Hindlimb muscle (tissue), 1 donor: ENCODE results near the gene SATB1. TPM values are rescaled to one million over a fixed set of nuclear protein-coding genes. Genes with fewer than 3 reads are reported as not detected.
"Not testable (repeated sequence)": the region's sequence is repeated elsewhere in the genome, so short reads cannot be mapped to it uniquely, and the experiment has no call there.

Experiments
- DNase-seq: peaks from one replicate; pipeline ENCODE4 v3.0.0-alpha.2; 2013
- polyA plus RNA-seq: library from polyadenylated mRNA; unstranded; fragments of 120-200 nt; gene quantifications from one replicate; pipeline ENCODE4 v1.2.1, GENCODE V29; 2013; ENCODE audit not compliant: insufficient read length

The SATB1 gene
- polyA plus RNA-seq, 1 donor = 44.6 TPM

- DNase-seq = no peak
Observed at GRCh38 chr3:18351069-18351628, 74.0 kb downstream of the SATB1 start.

- no peak for DNase-seq
Observed at GRCh38 chr3:18349197-18349798, 75.8 kb downstream of the SATB1 start.

- no peak for DNase-seq
Observed at GRCh38 chr3:18346097-18346496, 79.0 kb downstream of the SATB1 start.

GRCh38 chr3:18345015-18345367 lies 80.1 kb downstream of the SATB1 start:
- DNase-seq = no peak

GRCh38 chr3:18344306-18345014 lies 80.7 kb downstream of the SATB1 start:
- DNase-seq = no peak

GRCh38 chr3:18343809-18344208 lies 81.3 kb downstream of the SATB1 start:
- DNase-seq = no peak

GRCh38 chr3:18338827-18339514 lies 86.2 kb downstream of the SATB1 start:
- no peak for DNase-seq

- DNase-seq = no peak
Observed at GRCh38 chr3:18337231-18337630, 87.9 kb downstream of the SATB1 start.

- no peak for DNase-seq
Observed at GRCh38 chr3:18334837-18335601, 90.1 kb downstream of the SATB1 start.

- not testable (repeated sequence) for DNase-seq
Observed at GRCh38 chr3:18330772-18331441, 94.2 kb downstream of the SATB1 start.

GRCh38 chr3:18308096-18308650 lies 117.0 kb downstream of the SATB1 start:
- no peak for DNase-seq

- no peak for DNase-seq
Observed at GRCh38 chr3:18307529-18307928, 117.6 kb downstream of the SATB1 start.

GRCh38 chr3:18302517-18302916 lies 122.6 kb downstream of the SATB1 start:
- DNase-seq = peak; percentile 65

- no peak for DNase-seq
Observed at GRCh38 chr3:18301781-18302180, 123.4 kb downstream of the SATB1 start.

- DNase-seq = no peak
Observed at GRCh38 chr3:18300916-18301315, 124.2 kb downstream of the SATB1 start.

- no peak for DNase-seq
Observed at GRCh38 chr3:18297126-18297525, 128.0 kb downstream of the SATB1 start.
